ENCODE results near the gene DNAJC3.
A peak's percentile ranks its signal among the peaks of the same experiment; 100 is the strongest.
"Not testable (repeated sequence)": the region's sequence is repeated elsewhere in the genome, so short reads cannot be mapped to it uniquely, and the experiment has no call there.

The DNAJC3 gene

DNA sequence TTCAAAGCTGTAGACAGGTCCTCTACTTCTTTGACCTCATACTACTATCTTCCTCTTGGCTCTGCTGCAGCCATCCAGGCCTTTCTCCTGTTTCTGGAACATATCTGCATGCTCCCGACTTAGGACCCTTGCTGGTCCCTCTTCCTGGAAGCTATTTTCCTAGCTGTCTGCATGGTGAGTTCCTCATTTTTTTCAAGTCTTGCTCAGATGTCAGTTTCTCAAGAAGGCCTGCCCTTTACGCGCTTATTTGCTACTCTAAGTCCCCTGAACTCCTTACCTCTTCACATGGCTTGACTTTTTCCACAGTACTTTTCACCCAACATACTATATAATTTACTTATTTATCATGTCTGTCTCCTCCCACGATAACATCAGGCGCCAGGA is 31.4 kb downstream of the DNAJC3 start:
- Histone ChIP-seq H3K27me3 (ENCODE audit: insufficient read depth, poor library complexity, severe bottlenecking) (no peaks in the 10 kb centered on the region), H3K27ac (replicated peaks) (peak overlapping the region; percentile 67), H3K4me3 (replicated peaks; ENCODE audit: insufficient read depth, low read length) (no peak overlapping the region)
- TF ChIP-seq SPI1 (IDR thresholded peaks at IDR 0.05; ENCODE audit: borderline replicate concordance, low read depth): peak; percentile 36; the same call in 1 of the 2 replicates
- TF ChIP-seq, protein P1, sequence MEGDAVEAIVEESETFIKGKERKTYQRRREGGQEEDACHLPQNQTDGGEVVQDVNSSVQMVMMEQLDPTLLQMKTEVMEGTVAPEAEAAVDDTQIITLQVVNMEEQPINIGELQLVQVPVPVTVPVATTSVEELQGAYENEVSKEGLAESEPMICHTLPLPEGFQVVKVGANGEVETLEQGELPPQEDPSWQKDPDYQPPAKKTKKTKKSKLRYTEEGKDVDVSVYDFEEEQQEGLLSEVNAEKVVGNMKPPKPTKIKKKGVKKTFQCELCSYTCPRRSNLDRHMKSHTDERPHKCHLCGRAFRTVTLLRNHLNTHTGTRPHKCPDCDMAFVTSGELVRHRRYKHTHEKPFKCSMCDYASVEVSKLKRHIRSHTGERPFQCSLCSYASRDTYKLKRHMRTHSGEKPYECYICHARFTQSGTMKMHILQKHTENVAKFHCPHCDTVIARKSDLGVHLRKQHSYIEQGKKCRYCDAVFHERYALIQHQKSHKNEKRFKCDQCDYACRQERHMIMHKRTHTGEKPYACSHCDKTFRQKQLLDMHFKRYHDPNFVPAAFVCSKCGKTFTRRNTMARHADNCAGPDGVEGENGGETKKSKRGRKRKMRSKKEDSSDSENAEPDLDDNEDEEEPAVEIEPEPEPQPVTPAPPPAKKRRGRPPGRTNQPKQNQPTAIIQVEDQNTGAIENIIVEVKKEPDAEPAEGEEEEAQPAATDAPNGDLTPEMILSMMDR (IDR thresholded peaks at IDR 0.05; ENCODE audit: insufficient read depth, low read length): no peak
- DNase-seq (ENCODE audit: low read depth in 1 of 2, low spot score in 1 of 2): peak in 1 of 2 experiments; percentile 55

DNA sequence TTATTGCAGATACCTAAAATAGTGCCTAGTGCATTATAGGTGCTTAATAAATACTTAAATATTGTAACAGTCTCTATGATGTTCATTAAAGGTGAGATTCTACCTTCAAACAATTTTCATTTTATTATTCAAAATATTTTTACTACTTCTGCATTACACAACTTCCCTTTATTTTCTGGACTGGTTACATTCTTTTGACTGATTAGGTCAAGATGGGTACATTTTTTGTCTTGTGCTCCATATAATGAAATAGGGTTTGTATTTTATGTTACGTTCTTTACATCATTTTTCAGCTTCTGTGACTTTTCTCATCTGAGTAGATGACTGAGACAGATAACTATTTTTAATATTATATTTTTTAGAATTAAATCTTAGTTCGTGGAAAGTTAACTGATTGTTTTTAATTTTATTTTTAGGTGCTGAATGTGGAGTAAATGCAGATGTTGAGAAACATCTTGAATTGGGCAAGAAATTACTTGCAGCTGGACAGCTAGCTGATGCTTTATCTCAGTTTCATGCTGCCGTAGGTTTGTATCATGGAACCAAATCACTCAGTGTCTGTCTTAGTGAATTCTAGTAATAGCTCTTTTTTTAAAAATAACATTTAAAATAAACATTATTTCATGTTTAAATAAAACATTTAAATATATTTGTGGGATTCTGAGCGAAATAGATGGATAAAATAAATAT is 32.0 kb downstream of the DNAJC3 start:
- H3K4me3 ChIP-seq (replicated peaks; ENCODE audit: insufficient read depth, low read length): no peak overlapping the region
- TF ChIP-seq GABPA (IDR thresholded peaks at IDR 0.05; ENCODE audit: low read depth): no peak
- no peak for TF ChIP-seq POLR2AphosphoS5 (IDR thresholded peaks at IDR 0.05; ENCODE audit: low read depth)
- TF ChIP-seq, protein P1 (IDR thresholded peaks at IDR 0.05; ENCODE audit: insufficient read depth, low read length): no peak
- TF ChIP-seq, protein P2, sequence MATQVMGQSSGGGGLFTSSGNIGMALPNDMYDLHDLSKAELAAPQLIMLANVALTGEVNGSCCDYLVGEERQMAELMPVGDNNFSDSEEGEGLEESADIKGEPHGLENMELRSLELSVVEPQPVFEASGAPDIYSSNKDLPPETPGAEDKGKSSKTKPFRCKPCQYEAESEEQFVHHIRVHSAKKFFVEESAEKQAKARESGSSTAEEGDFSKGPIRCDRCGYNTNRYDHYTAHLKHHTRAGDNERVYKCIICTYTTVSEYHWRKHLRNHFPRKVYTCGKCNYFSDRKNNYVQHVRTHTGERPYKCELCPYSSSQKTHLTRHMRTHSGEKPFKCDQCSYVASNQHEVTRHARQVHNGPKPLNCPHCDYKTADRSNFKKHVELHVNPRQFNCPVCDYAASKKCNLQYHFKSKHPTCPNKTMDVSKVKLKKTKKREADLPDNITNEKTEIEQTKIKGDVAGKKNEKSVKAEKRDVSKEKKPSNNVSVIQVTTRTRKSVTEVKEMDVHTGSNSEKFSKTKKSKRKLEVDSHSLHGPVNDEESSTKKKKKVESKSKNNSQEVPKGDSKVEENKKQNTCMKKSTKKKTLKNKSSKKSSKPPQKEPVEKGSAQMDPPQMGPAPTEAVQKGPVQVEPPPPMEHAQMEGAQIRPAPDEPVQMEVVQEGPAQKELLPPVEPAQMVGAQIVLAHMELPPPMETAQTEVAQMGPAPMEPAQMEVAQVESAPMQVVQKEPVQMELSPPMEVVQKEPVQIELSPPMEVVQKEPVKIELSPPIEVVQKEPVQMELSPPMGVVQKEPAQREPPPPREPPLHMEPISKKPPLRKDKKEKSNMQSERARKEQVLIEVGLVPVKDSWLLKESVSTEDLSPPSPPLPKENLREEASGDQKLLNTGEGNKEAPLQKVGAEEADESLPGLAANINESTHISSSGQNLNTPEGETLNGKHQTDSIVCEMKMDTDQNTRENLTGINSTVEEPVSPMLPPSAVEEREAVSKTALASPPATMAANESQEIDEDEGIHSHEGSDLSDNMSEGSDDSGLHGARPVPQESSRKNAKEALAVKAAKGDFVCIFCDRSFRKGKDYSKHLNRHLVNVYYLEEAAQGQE (IDR thresholded peaks at IDR 0.05; ENCODE audit: insufficient replicate concordance, low read depth): no peak
- no peak for TF ChIP-seq SPI1 (IDR thresholded peaks at IDR 0.05; ENCODE audit: borderline replicate concordance, low read depth)
- DNase-seq (ENCODE audit: low read depth in 1 of 2, low spot score in 1 of 2): peak in 1 of 2 experiments; percentile 65
- peak overlapping the region; percentile 67 for H3K27ac ChIP-seq (replicated peaks)
- H3K27me3 ChIP-seq (ENCODE audit: insufficient read depth, poor library complexity, severe bottlenecking): no peaks in the 10 kb centered on the region

DNA sequence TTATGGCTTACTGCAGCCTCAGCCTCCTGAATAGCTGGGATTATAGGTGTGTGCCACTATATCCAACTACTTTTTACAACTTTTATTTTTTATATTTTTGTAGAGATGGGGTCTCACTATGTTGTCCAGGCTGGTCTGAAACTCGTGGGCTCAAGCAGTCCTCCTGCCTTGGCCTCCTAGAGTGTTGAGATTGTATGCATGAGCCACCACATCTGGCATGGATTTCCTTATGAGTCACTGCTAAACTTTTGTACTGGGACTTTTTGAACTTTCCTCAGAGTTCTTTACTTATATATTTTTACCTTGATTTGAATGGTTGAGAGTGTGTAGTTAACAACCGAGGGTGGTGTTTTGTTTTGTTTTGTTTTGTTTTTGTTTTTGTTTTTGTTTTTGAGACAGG is 33.4 kb downstream of the DNAJC3 start:
- no peak overlapping the region for H3K4me3 ChIP-seq (replicated peaks; ENCODE audit: insufficient read depth, low read length)
- TF ChIP-seq POLR2AphosphoS5 (IDR thresholded peaks at IDR 0.05; ENCODE audit: low read depth) (no peak), GABPA (IDR thresholded peaks at IDR 0.05; ENCODE audit: low read depth) (no peak), SPI1 (IDR thresholded peaks at IDR 0.05; ENCODE audit: borderline replicate concordance, low read depth) (no peak)
- TF ChIP-seq, protein P2 (IDR thresholded peaks at IDR 0.05; ENCODE audit: insufficient replicate concordance, low read depth): no peak
- TF ChIP-seq, protein P1 (IDR thresholded peaks at IDR 0.05; ENCODE audit: insufficient read depth, low read length): no peak
- no peaks in the 10 kb centered on the region for H3K27me3 ChIP-seq (ENCODE audit: insufficient read depth, poor library complexity, severe bottlenecking)
- no peak overlapping the region for H3K27ac ChIP-seq (replicated peaks)
- DNase-seq (ENCODE audit: low read depth in 1 of 2, low spot score in 1 of 2): no peak

DNA sequence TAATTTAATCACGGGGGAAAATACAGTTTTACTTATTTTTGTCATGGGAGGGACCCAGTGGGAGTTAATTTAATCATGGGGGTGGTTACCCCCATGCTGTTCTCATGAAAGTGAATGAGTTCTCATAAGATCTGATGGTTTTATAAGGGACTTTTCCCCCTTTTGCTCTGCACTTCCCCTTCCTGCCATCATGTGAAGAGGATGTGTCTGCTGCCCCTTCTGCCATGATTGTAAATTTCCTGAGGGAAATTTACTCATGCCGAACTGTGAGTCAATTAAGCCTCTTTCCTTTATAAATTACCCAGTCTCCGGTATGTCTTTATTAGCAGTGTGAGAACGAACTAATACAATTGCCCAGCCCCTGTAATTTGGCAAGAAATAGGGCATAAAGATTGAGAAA is 35.9 kb downstream of the DNAJC3 start:
- TF ChIP-seq SPI1 (IDR thresholded peaks at IDR 0.05; ENCODE audit: borderline replicate concordance, low read depth): peak; percentile 56; the same call in 1 of the 2 replicates
- H3K27ac ChIP-seq (replicated peaks): peak overlapping the region; percentile 79
- not testable (repeated sequence) for H3K27me3 ChIP-seq (ENCODE audit: insufficient read depth, poor library complexity, severe bottlenecking); H3K4me3 ChIP-seq (replicated peaks; ENCODE audit: insufficient read depth, low read length); DNase-seq (ENCODE audit: low read depth in 1 of 2, low spot score in 1 of 2)
